DOHH2 (cell line): Measurements from ENCODE around the gene FFAR1.
"Not testable (repeated sequence)": the region's sequence is repeated elsewhere in the genome, so short reads cannot be mapped to it uniquely, and the experiment has no call there.

Experiments used
- EZH2phosphoT487 ChIP-seq: fragments of 200-600 bp; sonication (generic); IDR thresholded peaks from 2 replicates; pipeline ENCODE4 v1.6.1; 2017; ENCODE audit warnings: borderline replicate concordance, mild to moderate bottlenecking, antibody characterized with exemption, low read length, moderate library complexity, mixed read lengths
- TF ChIP-seq, protein P1 (sequence below): fragments of 200-600 bp; sonication (generic); IDR thresholded peaks from one replicate; pipeline ENCODE4 v1.5.1; 2014; ENCODE audit warnings: antibody characterized with exemption, mild to moderate bottlenecking, low read depth, low read length; ENCODE audit not compliant: poor library complexity, severe bottlenecking

GRCh38 chr19:35359395-35359794 is 11.7 kb downstream of the FFAR1 start:
- TF ChIP-seq, protein P1, sequence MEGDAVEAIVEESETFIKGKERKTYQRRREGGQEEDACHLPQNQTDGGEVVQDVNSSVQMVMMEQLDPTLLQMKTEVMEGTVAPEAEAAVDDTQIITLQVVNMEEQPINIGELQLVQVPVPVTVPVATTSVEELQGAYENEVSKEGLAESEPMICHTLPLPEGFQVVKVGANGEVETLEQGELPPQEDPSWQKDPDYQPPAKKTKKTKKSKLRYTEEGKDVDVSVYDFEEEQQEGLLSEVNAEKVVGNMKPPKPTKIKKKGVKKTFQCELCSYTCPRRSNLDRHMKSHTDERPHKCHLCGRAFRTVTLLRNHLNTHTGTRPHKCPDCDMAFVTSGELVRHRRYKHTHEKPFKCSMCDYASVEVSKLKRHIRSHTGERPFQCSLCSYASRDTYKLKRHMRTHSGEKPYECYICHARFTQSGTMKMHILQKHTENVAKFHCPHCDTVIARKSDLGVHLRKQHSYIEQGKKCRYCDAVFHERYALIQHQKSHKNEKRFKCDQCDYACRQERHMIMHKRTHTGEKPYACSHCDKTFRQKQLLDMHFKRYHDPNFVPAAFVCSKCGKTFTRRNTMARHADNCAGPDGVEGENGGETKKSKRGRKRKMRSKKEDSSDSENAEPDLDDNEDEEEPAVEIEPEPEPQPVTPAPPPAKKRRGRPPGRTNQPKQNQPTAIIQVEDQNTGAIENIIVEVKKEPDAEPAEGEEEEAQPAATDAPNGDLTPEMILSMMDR, result not testable (repeated sequence)
- TF ChIP-seq EZH2phosphoT487, result not testable (repeated sequence)
